Activated CD4-positive, alpha-beta T cell treated with anti-CD3 and anti-CD28 coated beads, Interleukin-10, Interleukin-2, amounts not matched to agents 100 ng/mL and 50 ng/mL, durations not matched to agents 16 hours and 8 hours (primary cell): Measurements from ENCODE around the gene NUDT4.
A peak's percentile ranks its signal among the peaks of the same experiment; 100 is the strongest.
"Not testable (repeated sequence)": the region's sequence is repeated elsewhere in the genome, so short reads cannot be mapped to it uniquely, and the experiment has no call there.

Source experiments
- DNase-seq: peaks from one replicate; pipeline ENCODE4 v3.0.0-alpha.2; 2020

Gene NUDT4

GRCh38 chr12:93369505-93369904, 8.2 kb upstream of the NUDT4 start:
- DNase-seq = no peak

GRCh38 chr12:93370947-93371346, 6.8 kb upstream of the NUDT4 start:
- no peak for DNase-seq

- DNase-seq = peak; percentile 28
Measured at GRCh38 chr12:93373961-93374656, 3.6 kb upstream of the NUDT4 start.

- DNase-seq = no peak
Measured at GRCh38 chr12:93375906-93376305, 1.8 kb upstream of the NUDT4 start.

- no peak for DNase-seq
Measured at GRCh38 chr12:93376436-93377251, 1.1 kb upstream of the NUDT4 start.

GRCh38 chr12:93378196-93378997, 672 bp downstream of the NUDT4 start:
- DNase-seq = peak; percentile 74

- DNase-seq = no peak
Measured at GRCh38 chr12:93378998-93379325, 1.2 kb downstream of the NUDT4 start.

- DNase-seq = no peak
Measured at GRCh38 chr12:93379326-93379980, 1.7 kb downstream of the NUDT4 start.

- DNase-seq = no peak
Measured at GRCh38 chr12:93379981-93380361, 2.2 kb downstream of the NUDT4 start.

- no peak for DNase-seq
Measured at GRCh38 chr12:93380480-93381121, 2.9 kb downstream of the NUDT4 start.

- no peak for DNase-seq
Measured at GRCh38 chr12:93381161-93381975, 3.6 kb downstream of the NUDT4 start.

GRCh38 chr12:93381976-93382437, 4.3 kb downstream of the NUDT4 start:
- DNase-seq = not testable (repeated sequence)

- peak; percentile 73 for DNase-seq
Measured at GRCh38 chr12:93387780-93388179, 10.1 kb downstream of the NUDT4 start.

GRCh38 chr12:93390031-93390430, 12.3 kb downstream of the NUDT4 start:
- no peak for DNase-seq

GRCh38 chr12:93390549-93391297, 13.0 kb downstream of the NUDT4 start:
- no peak for DNase-seq

- no peak for DNase-seq
Measured at GRCh38 chr12:93393425-93393824, 15.7 kb downstream of the NUDT4 start.

GRCh38 chr12:93397412-93397811, 19.7 kb downstream of the NUDT4 start:
- no peak for DNase-seq

- DNase-seq = not testable (repeated sequence)
Measured at GRCh38 chr12:93399183-93399863, 21.6 kb downstream of the NUDT4 start.

- peak; percentile 33 for DNase-seq
Measured at GRCh38 chr12:93402333-93403311, 24.9 kb downstream of the NUDT4 start.
